ENCODE measurements around the gene ARHGDIA. TPM values are rescaled to one million over a fixed set of nuclear protein-coding genes. Genes with fewer than 3 reads are reported as not detected.
A peak's percentile ranks its signal among the peaks of the same experiment; 100 is the strongest.
"Not testable (repeated sequence)": the region's sequence is repeated elsewhere in the genome, so short reads cannot be mapped to it uniquely, and the experiment has no call there.

Gene ARHGDIA
- total RNA-seq, 1 donor from 2014 or later, result 135 TPM

- no peak for DNase-seq (ENCODE audit: low read depth, low spot score)
Observed at GRCh38 chr17:81844327-81844851, 26.7 kb downstream of the ARHGDIA start.

DNA sequence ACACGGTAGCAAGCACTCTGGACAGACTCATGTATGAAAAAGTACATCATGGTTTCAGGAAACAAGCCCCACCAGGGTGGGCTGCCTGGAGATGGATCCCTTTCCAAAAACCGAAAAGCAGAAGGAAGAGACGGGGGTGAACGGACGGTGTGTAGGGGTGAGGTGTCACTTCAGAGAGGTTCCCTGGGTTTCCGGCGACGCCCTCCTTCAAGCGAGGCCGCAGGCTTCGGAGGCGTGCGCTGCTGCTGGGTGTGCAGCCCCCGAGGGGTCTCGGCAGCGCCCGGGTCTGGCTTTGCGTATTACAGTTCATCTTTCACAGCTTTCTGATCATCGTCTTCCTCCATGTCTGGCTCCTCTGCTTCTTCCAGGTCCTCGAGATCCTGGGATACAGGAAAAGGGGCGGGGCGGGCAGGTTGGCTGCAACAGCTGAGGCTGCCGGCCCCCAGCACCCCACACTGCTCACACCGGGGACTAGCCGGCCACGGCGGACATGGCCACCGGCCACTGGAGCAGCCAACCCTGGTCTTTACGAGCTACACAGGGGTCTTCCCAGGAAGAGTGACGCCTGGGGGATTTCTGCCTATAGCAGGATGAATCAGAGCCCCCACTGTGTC, 27.3 kb downstream of the ARHGDIA start:
- DNase-seq (ENCODE audit: low read depth, low spot score), result no peak

- no peak for DNase-seq (ENCODE audit: low read depth, low spot score)
Observed at GRCh38 chr17:81842725-81843504, 28.2 kb downstream of the ARHGDIA start.

GRCh38 chr17:81842378-81842724, 28.8 kb downstream of the ARHGDIA start:
- DNase-seq (ENCODE audit: low read depth, low spot score), result no peak

- DNase-seq (ENCODE audit: low read depth, low spot score), result no peak
Observed at GRCh38 chr17:81841866-81842265, 29.3 kb downstream of the ARHGDIA start.

DNA sequence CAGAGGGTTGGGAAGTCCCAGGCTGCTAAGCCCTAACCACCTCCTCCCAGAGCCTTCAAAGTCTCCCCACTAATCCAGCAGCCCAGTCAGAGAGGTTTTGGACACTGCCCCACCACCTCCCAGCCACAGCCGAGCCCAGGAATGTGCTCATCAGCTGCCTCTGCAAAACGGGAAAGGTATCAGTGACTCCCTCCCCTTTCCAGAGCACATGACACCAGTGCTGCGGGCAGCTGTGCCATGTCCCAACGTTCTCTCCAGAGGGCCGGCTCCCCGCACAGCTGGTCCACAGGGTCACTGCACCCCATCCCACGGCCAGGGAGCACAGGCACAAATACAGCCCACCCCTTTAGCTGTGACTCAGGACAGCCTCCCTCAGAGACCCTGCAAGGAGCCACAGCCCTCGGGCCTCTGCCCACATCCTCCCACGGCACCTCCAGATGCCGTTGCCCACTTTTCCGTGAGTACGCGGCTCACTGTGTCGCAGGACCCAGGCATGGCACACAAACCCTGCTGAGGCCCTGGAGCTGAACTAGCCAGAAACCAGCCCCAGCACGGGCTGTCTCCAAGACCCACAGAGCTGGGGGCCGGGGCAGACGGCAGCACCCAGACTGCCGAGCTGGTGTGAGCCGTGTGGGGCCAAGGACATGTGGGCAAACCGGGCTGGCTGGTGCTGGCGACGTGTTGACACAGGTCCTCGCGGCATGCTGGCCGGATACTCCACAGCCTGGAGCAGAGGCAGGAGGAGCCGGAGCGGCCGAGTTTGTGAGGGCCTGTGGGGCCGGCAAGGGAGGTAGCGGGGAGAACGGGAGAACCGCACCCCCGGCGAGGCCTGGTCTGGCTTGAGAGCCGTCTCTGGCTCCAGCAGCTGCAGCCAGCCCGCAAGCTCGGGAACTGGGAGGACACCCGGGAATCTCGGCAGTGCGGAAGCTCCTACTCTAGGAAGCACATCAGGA, 30.0 kb downstream of the ARHGDIA start:
- DNase-seq (ENCODE audit: low read depth, low spot score), result no peak

- DNase-seq (ENCODE audit: low read depth, low spot score), result not testable (repeated sequence)
Observed at GRCh38 chr17:81840059-81840458, 31.1 kb downstream of the ARHGDIA start.

- DNase-seq (ENCODE audit: low read depth, low spot score), result no peak
Observed at GRCh38 chr17:81839301-81839700, 31.8 kb downstream of the ARHGDIA start.

DNA sequence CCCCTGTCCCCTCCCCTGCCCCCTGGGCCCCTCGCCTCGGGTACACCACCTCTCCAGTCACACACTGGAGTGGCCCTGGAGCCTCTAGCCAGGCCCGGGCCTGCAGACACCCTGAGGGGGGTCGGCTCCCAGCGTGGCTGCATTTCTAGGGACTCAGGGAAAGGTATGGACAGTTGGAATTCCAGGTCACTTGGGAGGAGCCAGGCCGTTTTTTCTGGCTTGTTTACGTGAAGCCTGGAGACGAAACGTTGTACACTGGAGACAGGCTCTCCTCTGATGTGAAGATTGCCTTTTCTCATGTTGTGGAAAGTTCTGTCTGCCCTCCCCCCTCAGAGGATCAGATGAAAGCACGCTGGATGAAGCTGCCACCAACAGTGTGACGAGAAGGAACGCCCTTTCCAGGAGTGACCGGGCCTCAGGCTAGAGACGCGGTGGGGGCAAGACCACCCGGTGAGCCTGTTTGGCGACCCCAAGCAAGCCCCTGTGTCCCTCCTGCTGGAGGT, 32.3 kb downstream of the ARHGDIA start:
- no peak for DNase-seq (ENCODE audit: low read depth, low spot score)

- DNase-seq (ENCODE audit: low read depth, low spot score), result no peak
Observed at GRCh38 chr17:81837641-81838040, 33.5 kb downstream of the ARHGDIA start.

- no peak for DNase-seq (ENCODE audit: low read depth, low spot score)
Observed at GRCh38 chr17:81834831-81835267, 36.3 kb downstream of the ARHGDIA start, which contains the start of gene PPP1R27. Gene PPP1R27, minus strand, starts transcription at chr17:81835050. Its CDS starts 97 bp downstream, at chr17:81834953.

- no peak for DNase-seq (ENCODE audit: low read depth, low spot score)
Observed at GRCh38 chr17:81833921-81834830, 37.0 kb downstream of the ARHGDIA start.

GRCh38 chr17:81833160-81833920, 37.8 kb downstream of the ARHGDIA start, which contains the start of gene MCRIP1:
Gene MCRIP1, minus strand, starts transcription at chr17:81833291. Its CDS starts 8,785 bp downstream, at chr17:81824506.
- DNase-seq (ENCODE audit: low read depth, low spot score), result peak; percentile 71

- no peak for DNase-seq (ENCODE audit: low read depth, low spot score)
Observed at GRCh38 chr17:81832608-81833159, 38.5 kb downstream of the ARHGDIA start.

DNA sequence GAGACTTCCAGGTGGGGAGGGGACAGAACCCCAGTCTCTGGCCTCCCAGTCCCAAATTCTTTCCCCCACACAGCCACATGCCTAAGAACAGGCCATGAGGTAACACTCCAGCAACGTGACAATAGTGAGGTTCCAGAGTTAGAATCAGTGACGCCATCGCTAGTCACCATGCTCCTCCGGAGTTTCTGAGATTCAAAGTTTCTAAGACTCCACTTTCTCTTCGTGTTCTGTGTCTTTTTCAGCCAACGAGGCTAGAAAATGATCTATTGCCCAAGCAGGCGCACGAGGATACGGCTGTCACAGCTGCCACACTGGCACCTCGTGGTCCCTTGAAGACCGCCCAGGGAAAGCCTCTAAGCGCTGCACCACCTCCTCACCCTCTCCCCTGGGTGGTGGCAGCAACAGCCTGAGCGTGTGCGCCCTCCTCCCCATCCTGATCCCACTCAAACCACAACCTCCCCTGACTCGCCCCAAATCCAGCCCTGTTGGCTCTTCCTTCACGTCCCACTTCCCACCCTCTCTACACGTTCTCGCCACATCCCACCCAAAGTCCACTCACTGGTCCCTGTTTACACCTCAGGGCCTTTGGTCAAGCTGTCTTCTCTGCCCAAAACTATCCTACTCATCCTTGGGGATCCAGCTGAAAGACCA, 39.1 kb downstream of the ARHGDIA start:
- DNase-seq (ENCODE audit: low read depth, low spot score), result no peak

- no peak for DNase-seq (ENCODE audit: low read depth, low spot score)
Observed at GRCh38 chr17:81831563-81831956, 39.6 kb downstream of the ARHGDIA start.

GRCh38 chr17:81829858-81830257, 41.3 kb downstream of the ARHGDIA start:
- DNase-seq (ENCODE audit: low read depth, low spot score), result no peak

GRCh38 chr17:81828656-81829055, 42.5 kb downstream of the ARHGDIA start:
- no peak for DNase-seq (ENCODE audit: low read depth, low spot score)
